ENCODE measurements around the gene MAVS. TPM values are rescaled to one million over a fixed set of nuclear protein-coding genes. Genes with fewer than 3 reads are reported as not detected.
A peak's percentile ranks its signal among the peaks of the same experiment; 100 is the strongest.
"Not testable (repeated sequence)": the region's sequence is repeated elsewhere in the genome, so short reads cannot be mapped to it uniquely, and the experiment has no call there.

MAVS gene
- total RNA-seq, 2 experiments from 2014 or later: 13.6 to 14.7 TPM

DNA sequence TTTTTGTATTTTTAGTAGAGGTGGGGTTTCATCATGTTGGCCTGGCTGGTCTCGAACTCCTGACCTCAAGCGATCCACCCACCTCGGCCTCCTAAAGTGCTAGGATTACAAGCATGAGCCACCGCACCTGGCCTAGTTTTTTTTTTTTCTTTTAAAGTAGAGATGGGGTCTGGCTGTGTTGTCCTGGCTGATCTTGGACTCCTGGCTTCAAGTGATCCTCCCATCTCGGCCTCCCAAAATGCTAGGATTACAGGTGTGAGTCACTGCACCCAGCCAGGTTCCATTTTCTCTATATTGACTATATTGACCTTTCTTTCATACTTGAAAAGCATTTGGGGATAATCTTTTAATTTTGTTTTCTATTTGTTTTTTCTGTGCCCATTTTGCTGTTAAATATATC, 55.8 kb downstream of the MAVS start:
- H3K27me3 Mint-ChIP-seq: no peaks in the 10 kb centered on the region
- POLR2A ChIA-PET: no interaction called here
- peak overlapping the region; percentile 70 for H3K27ac Mint-ChIP-seq

DNA sequence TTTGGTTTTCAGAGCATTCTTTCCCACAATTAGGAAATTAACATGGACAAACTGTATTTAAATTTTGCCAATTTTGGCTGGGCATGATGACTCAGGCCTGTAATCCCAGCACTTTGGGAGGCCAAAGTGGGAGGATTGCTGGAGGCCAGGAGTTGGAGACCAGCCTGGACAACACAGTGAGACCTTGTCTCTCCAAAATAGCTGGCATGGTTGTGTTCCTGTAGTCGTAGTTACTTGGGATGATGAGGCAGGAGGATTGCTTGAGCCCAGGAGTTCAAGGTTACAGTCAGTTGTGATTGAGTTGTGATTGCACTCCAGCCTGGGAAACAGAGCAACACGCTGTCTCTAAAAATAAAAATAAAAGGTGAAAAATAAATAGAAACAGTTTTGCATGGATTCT, 57.6 kb downstream of the MAVS start:
- Mint-ChIP-seq H3K4me1 (ENCODE audit: low read depth) (peaks cover 72% of the 10 kb centered on the region), H3K27me3 (no peaks in the 10 kb centered on the region), H3K4me3 (no peak overlapping the region), H3K36me3 (ENCODE audit: low read depth) (peaks cover 20% of the 10 kb centered on the region), H3K9me3 (no peaks in the 10 kb centered on the region), H3K27ac (peak overlapping the region; percentile 60)
- intact Hi-C loops (cut with DNase I, micrococcal nuclease): loop anchor here in 1 of 2 experiments (10.0 kb wide), 1 partner anchor 81 kb away; no protein-coding TSS in a partner anchor
- TF ChIP-seq, protein P1, sequence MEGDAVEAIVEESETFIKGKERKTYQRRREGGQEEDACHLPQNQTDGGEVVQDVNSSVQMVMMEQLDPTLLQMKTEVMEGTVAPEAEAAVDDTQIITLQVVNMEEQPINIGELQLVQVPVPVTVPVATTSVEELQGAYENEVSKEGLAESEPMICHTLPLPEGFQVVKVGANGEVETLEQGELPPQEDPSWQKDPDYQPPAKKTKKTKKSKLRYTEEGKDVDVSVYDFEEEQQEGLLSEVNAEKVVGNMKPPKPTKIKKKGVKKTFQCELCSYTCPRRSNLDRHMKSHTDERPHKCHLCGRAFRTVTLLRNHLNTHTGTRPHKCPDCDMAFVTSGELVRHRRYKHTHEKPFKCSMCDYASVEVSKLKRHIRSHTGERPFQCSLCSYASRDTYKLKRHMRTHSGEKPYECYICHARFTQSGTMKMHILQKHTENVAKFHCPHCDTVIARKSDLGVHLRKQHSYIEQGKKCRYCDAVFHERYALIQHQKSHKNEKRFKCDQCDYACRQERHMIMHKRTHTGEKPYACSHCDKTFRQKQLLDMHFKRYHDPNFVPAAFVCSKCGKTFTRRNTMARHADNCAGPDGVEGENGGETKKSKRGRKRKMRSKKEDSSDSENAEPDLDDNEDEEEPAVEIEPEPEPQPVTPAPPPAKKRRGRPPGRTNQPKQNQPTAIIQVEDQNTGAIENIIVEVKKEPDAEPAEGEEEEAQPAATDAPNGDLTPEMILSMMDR (IDR thresholded peaks at IDR 0.05): no peak
- no peak overlapping the region for H3K27ac ChIP-seq (ENCODE audit: low read depth in 1 of 2, low read length in 2 of 2)
- H3K4me1 ChIP-seq (ENCODE audit: insufficient read depth, low read length): peaks cover 60% of the 10 kb centered on the region
- ChIA-PET POLR2A (no interaction called here), CTCF (no interaction called here)
- no peak overlapping the region for H3K4me3 ChIP-seq (ENCODE audit: low read length)
- no peaks in the 10 kb centered on the region for H3K9me3 ChIP-seq (ENCODE audit: control insufficient read depth in 1 of 2, insufficient read depth in 1 of 2, low read length in 2 of 2)
- no peak for ATAC-seq (ENCODE audit: poor library complexity)
- H3K36me3 ChIP-seq (ENCODE audit: insufficient read depth, low read length): peaks cover 12% of the 10 kb centered on the region
- DNase-seq: no peak
- H3K27me3 ChIP-seq (ENCODE audit: control insufficient read depth in 1 of 2, insufficient read depth in 2 of 2, low read length in 2 of 2): no peaks in the 10 kb centered on the region

More for the DNA sequence above, 55.8 kb downstream of the MAVS start:
- ATAC-seq (ENCODE audit: poor library complexity): no peak
- Histone ChIP-seq H3K36me3 (ENCODE audit: insufficient read depth, low read length) (no peaks in the 10 kb centered on the region), H3K27ac (ENCODE audit: low read depth in 1 of 2, low read length in 2 of 2) (no peak overlapping the region), H3K4me1 (ENCODE audit: insufficient read depth, low read length) (peaks cover 72% of the 10 kb centered on the region), H3K27me3 (ENCODE audit: control insufficient read depth in 1 of 2, insufficient read depth in 2 of 2, low read length in 2 of 2) (no peaks in the 10 kb centered on the region), H3K4me3 (ENCODE audit: low read length) (no peak overlapping the region), H3K9me3 (ENCODE audit: control insufficient read depth in 1 of 2, insufficient read depth in 1 of 2, low read length in 2 of 2) (no peaks in the 10 kb centered on the region)
- CTCF ChIA-PET: interaction anchor here (1.1 kb wide), 1 partner anchor 10 kb away, joined by 3 read pairs; no protein-coding TSS in a partner anchor
- H3K4me3 Mint-ChIP-seq: no peak overlapping the region
- peaks cover 76% of the 10 kb centered on the region for H3K4me1 Mint-ChIP-seq (ENCODE audit: low read depth)
- H3K36me3 Mint-ChIP-seq (ENCODE audit: low read depth): peaks cover 2% of the 10 kb centered on the region
- TF ChIP-seq, protein P1 (IDR thresholded peaks at IDR 0.05): no peak
- intact Hi-C loops (cut with DNase I, micrococcal nuclease): loop anchor here in 1 of 2 experiments (10.0 kb wide), 1 partner anchor 82 kb away; no protein-coding TSS in a partner anchor
- no peaks in the 10 kb centered on the region for H3K9me3 Mint-ChIP-seq
- DNase-seq: no peak

DNA sequence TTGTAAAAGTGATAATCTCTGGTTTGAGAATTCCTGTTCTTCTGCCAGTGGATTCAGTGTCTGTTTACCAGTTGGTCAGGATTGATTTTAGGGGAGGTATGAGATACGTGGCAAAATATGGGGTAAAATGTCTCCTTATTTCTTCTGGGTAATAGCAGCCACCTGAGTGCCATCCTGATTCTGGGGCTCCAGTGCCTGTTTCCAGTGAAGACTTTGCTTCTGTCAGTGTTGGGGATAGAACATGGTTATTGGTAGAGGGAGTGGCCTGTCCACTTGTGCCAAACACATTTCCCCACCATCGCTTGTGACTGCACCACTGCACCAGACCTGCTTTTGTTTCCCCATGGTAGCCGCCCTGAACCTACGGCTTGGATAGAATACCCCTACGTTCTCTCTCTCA, 58.2 kb downstream of the MAVS start:
- CTCF ChIA-PET: no interaction called here
- peak overlapping the region; percentile 60 for H3K27ac Mint-ChIP-seq
- H3K4me3 Mint-ChIP-seq: peak overlapping the region; percentile 27

DNA sequence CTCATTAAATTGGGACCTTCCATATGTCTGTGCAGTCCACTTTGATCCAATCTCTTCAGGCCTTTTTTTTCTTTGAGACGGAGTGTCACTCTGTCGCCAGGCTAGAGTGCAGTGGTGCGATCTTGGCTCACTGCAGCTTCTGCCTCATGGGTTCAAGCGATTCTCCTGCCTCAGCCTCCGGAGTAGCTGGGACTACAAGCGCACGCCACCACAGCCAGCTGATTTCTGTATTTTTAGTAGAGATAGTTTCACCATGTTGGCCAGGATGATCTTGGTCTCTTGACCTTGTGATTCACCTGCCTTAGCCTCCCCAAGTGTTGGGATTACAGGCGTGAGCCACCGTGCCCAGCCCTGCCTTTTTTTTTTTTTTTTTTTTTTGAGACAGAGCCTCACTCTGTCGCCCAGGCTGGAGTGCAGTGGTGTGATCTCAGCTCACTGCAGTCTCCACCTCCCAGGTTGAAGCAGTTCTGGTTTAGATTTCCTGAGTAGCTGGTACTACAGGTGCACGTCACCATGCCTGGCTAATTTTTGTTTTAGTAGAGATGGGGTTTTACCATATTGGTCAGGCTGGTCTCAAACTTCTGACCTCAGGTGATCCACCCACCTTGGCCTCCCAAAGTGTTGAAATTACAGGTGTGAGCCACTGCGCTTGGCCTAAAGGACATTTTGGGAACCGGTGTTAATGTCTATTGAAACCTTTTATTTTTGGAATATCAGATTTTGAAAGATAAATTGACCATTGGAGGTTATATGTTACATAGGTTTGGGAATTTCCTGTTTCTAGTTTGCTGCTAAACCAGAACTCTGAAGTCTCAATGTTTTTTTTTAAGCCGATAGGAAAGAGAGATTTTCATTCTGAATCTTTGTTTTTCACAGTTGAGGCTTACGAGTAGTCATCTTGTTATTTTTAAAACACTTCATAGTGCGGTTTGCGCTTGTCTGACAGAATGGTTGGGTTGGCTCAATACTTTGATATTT, 60.4 kb downstream of the MAVS start:
- H3K4me3 Mint-ChIP-seq: peak overlapping the region; percentile 28
- Histone ChIP-seq H3K27ac (ENCODE audit: low read depth in 1 of 2, low read length in 2 of 2) (peak overlapping the region; percentile 51 to 55), H3K4me3 (ENCODE audit: low read length) (peak overlapping the region; percentile 10), H3K4me1 (ENCODE audit: insufficient read depth, low read length) (peaks cover 43% of the 10 kb centered on the region), H3K36me3 (ENCODE audit: insufficient read depth, low read length) (peaks cover 39% of the 10 kb centered on the region)
- not testable (repeated sequence) for H3K27me3 Mint-ChIP-seq; H3K27me3 ChIP-seq (ENCODE audit: control insufficient read depth in 1 of 2, insufficient read depth in 2 of 2, low read length in 2 of 2); H3K9me3 Mint-ChIP-seq; H3K9me3 ChIP-seq (ENCODE audit: control insufficient read depth in 1 of 2, insufficient read depth in 1 of 2, low read length in 2 of 2)
- ATAC-seq (ENCODE audit: poor library complexity): peak; percentile 94
- peak in 10 of 14 experiments; percentile 14 to 78 (median 36) for DNase-seq
- H3K4me1 Mint-ChIP-seq (ENCODE audit: low read depth): peaks cover 53% of the 10 kb centered on the region
- intact Hi-C loops (cut with DNase I, micrococcal nuclease): loop anchor here in 1 of 2 experiments (1.0 to 10.0 kb wide), 2 partner anchors 17 to 78 kb away; no protein-coding TSS in a partner anchor
- POLR2A ChIA-PET: interaction anchor here (0.6 to 1.4 kb wide), 4 partner anchors 9 to 31 kb away, joined by 4 to 5 read pairs (median 4); no protein-coding TSS in a partner anchor
- peak overlapping the region; percentile 87 for H3K27ac Mint-ChIP-seq
- peaks cover 48% of the 10 kb centered on the region for H3K36me3 Mint-ChIP-seq (ENCODE audit: low read depth)
- CTCF ChIA-PET: interaction anchor here (0.7 to 1.3 kb wide), 4 partner anchors 10 to 52 kb away, joined by 3 to 4 read pairs (median 4); no protein-coding TSS in a partner anchor

More for the DNA sequence above, 58.2 kb downstream of the MAVS start:
- intact Hi-C loops (cut with DNase I, micrococcal nuclease): loop anchor here in 1 of 2 experiments (10.0 kb wide), 1 partner anchor 80 kb away; no protein-coding TSS in a partner anchor
- H3K4me1 ChIP-seq (ENCODE audit: insufficient read depth, low read length): peaks cover 55% of the 10 kb centered on the region
- Mint-ChIP-seq H3K9me3 (no peaks in the 10 kb centered on the region), H3K27me3 (no peaks in the 10 kb centered on the region), H3K4me1 (ENCODE audit: low read depth) (peaks cover 66% of the 10 kb centered on the region), H3K36me3 (ENCODE audit: low read depth) (peaks cover 26% of the 10 kb centered on the region)
- no peaks in the 10 kb centered on the region for H3K9me3 ChIP-seq (ENCODE audit: control insufficient read depth in 1 of 2, insufficient read depth in 1 of 2, low read length in 2 of 2)
- TF ChIP-seq, protein P1 (IDR thresholded peaks at IDR 0.05): no peak
- no peak overlapping the region for H3K27ac ChIP-seq (ENCODE audit: low read depth in 1 of 2, low read length in 2 of 2)
- DNase-seq: no peak
- H3K36me3 ChIP-seq (ENCODE audit: insufficient read depth, low read length): peaks cover 18% of the 10 kb centered on the region
- no peak for ATAC-seq (ENCODE audit: poor library complexity)
- H3K4me3 ChIP-seq (ENCODE audit: low read length): no peak overlapping the region
- POLR2A ChIA-PET: no interaction called here
- no peaks in the 10 kb centered on the region for H3K27me3 ChIP-seq (ENCODE audit: control insufficient read depth in 1 of 2, insufficient read depth in 2 of 2, low read length in 2 of 2)

Data from CD4-positive, alpha-beta T cell (primary cell).